Measurements from ENCODE around the gene PLS1. TPM values are rescaled to one million over a fixed set of nuclear protein-coding genes. Genes with fewer than 3 reads are reported as not detected.

The PLS1 gene
- total and polyA plus RNA-seq, 2 of the 8 experiments (the other 6 are each of a cell fraction or from before 2014, with no cell fraction given): 18.7 to 44.7 TPM

GRCh38 chr3:142724682-142725356 lies 128.6 kb downstream of the PLS1 start (continued):
- TF ChIP-seq, protein P1, sequence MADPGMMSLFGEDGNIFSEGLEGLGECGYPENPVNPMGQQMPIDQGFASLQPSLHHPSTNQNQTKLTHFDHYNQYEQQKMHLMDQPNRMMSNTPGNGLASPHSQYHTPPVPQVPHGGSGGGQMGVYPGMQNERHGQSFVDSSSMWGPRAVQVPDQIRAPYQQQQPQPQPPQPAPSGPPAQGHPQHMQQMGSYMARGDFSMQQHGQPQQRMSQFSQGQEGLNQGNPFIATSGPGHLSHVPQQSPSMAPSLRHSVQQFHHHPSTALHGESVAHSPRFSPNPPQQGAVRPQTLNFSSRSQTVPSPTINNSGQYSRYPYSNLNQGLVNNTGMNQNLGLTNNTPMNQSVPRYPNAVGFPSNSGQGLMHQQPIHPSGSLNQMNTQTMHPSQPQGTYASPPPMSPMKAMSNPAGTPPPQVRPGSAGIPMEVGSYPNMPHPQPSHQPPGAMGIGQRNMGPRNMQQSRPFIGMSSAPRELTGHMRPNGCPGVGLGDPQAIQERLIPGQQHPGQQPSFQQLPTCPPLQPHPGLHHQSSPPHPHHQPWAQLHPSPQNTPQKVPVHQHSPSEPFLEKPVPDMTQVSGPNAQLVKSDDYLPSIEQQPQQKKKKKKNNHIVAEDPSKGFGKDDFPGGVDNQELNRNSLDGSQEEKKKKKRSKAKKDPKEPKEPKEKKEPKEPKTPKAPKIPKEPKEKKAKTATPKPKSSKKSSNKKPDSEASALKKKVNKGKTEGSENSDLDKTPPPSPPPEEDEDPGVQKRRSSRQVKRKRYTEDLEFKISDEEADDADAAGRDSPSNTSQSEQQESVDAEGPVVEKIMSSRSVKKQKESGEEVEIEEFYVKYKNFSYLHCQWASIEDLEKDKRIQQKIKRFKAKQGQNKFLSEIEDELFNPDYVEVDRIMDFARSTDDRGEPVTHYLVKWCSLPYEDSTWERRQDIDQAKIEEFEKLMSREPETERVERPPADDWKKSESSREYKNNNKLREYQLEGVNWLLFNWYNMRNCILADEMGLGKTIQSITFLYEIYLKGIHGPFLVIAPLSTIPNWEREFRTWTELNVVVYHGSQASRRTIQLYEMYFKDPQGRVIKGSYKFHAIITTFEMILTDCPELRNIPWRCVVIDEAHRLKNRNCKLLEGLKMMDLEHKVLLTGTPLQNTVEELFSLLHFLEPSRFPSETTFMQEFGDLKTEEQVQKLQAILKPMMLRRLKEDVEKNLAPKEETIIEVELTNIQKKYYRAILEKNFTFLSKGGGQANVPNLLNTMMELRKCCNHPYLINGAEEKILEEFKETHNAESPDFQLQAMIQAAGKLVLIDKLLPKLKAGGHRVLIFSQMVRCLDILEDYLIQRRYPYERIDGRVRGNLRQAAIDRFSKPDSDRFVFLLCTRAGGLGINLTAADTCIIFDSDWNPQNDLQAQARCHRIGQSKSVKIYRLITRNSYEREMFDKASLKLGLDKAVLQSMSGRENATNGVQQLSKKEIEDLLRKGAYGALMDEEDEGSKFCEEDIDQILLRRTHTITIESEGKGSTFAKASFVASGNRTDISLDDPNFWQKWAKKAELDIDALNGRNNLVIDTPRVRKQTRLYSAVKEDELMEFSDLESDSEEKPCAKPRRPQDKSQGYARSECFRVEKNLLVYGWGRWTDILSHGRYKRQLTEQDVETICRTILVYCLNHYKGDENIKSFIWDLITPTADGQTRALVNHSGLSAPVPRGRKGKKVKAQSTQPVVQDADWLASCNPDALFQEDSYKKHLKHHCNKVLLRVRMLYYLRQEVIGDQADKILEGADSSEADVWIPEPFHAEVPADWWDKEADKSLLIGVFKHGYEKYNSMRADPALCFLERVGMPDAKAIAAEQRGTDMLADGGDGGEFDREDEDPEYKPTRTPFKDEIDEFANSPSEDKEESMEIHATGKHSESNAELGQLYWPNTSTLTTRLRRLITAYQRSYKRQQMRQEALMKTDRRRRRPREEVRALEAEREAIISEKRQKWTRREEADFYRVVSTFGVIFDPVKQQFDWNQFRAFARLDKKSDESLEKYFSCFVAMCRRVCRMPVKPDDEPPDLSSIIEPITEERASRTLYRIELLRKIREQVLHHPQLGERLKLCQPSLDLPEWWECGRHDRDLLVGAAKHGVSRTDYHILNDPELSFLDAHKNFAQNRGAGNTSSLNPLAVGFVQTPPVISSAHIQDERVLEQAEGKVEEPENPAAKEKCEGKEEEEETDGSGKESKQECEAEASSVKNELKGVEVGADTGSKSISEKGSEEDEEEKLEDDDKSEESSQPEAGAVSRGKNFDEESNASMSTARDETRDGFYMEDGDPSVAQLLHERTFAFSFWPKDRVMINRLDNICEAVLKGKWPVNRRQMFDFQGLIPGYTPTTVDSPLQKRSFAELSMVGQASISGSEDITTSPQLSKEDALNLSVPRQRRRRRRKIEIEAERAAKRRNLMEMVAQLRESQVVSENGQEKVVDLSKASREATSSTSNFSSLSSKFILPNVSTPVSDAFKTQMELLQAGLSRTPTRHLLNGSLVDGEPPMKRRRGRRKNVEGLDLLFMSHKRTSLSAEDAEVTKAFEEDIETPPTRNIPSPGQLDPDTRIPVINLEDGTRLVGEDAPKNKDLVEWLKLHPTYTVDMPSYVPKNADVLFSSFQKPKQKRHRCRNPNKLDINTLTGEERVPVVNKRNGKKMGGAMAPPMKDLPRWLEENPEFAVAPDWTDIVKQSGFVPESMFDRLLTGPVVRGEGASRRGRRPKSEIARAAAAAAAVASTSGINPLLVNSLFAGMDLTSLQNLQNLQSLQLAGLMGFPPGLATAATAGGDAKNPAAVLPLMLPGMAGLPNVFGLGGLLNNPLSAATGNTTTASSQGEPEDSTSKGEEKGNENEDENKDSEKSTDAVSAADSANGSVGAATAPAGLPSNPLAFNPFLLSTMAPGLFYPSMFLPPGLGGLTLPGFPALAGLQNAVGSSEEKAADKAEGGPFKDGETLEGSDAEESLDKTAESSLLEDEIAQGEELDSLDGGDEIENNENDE (IDR thresholded peaks at IDR 0.05; ENCODE audit: insufficient replicate concordance, low read length): no peak
- TF ChIP-seq SIRT6 (IDR thresholded peaks at IDR 0.05; ENCODE audit: low read length) (no peak), PHF8 (conservative IDR thresholded peaks at IDR 0.05; ENCODE audit: low read depth, low read length) (peak; percentile 64), CHD1 (IDR thresholded peaks at IDR 0.05; ENCODE audit: low read depth, low read length) (no peak), HDAC6 (IDR thresholded peaks at IDR 0.05; ENCODE audit: low read depth, low read length) (no peak), YY1 (IDR thresholded peaks at IDR 0.05; ENCODE audit: low read depth, low read length) (no peak), BACH1 (IDR thresholded peaks at IDR 0.05; ENCODE audit: low read length) (no peak)
- TF ChIP-seq, protein P2, sequence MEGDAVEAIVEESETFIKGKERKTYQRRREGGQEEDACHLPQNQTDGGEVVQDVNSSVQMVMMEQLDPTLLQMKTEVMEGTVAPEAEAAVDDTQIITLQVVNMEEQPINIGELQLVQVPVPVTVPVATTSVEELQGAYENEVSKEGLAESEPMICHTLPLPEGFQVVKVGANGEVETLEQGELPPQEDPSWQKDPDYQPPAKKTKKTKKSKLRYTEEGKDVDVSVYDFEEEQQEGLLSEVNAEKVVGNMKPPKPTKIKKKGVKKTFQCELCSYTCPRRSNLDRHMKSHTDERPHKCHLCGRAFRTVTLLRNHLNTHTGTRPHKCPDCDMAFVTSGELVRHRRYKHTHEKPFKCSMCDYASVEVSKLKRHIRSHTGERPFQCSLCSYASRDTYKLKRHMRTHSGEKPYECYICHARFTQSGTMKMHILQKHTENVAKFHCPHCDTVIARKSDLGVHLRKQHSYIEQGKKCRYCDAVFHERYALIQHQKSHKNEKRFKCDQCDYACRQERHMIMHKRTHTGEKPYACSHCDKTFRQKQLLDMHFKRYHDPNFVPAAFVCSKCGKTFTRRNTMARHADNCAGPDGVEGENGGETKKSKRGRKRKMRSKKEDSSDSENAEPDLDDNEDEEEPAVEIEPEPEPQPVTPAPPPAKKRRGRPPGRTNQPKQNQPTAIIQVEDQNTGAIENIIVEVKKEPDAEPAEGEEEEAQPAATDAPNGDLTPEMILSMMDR (IDR thresholded peaks at IDR 0.05; ENCODE audit: control extremely low read depth in 1 of 3, insufficient read depth in 1 of 3, low read depth in 1 of 3, low read length in 3 of 3): peak in 2 of 3 experiments; percentile 43 to 47; a peak in 2 of 4 replicates
